GM12801 (cell line): Measurements from ENCODE around the gene GPM6B.

Experiments used
- CTCF ChIP-seq: IDR thresholded peaks from one replicate; pipeline ENCODE4 v1.5.1; 2011; ENCODE audit warnings: control low read depth; ENCODE audit not compliant: insufficient read length; ENCODE audit errors: extremely low read depth

GPM6B gene

GRCh38 chrX:13764765-13765164 is 52.1 kb downstream of the GPM6B start:
- TF ChIP-seq CTCF, result no peak

GRCh38 chrX:13764281-13764680 is 52.6 kb downstream of the GPM6B start:
- no peak for TF ChIP-seq CTCF

- TF ChIP-seq CTCF, result no peak
Observed at GRCh38 chrX:13763489-13763888, 53.4 kb downstream of the GPM6B start.

- TF ChIP-seq CTCF, result no peak
Observed at GRCh38 chrX:13761606-13762414, 55.1 kb downstream of the GPM6B start.

GRCh38 chrX:13760426-13760825 is 56.5 kb downstream of the GPM6B start:
- TF ChIP-seq CTCF, result no peak

- TF ChIP-seq CTCF, result no peak
Observed at GRCh38 chrX:13759152-13759718, 57.7 kb downstream of the GPM6B start.

GRCh38 chrX:13756381-13756780 is 60.5 kb downstream of the GPM6B start:
- TF ChIP-seq CTCF, result no peak
